Kidney epithelial cell (primary cell): ENCODE measurements around the gene ENG. TPM values are rescaled to one million over a fixed set of nuclear protein-coding genes. Genes with fewer than 3 reads are reported as not detected.
A peak's percentile ranks its signal among the peaks of the same experiment; 100 is the strongest.

Experiments used
- DNase-seq: peaks from one replicate; pipeline ENCODE4 v3.0.0-alpha.2; 2010; ENCODE audit warnings: low read depth
- H3K27me3 ChIP-seq: 2 replicates; pipeline ENCODE4 v1.6.0; 2011; ENCODE audit warnings: low read length; ENCODE audit not compliant: control insufficient read depth, insufficient read depth
- H3K36me3 ChIP-seq: 2 replicates; pipeline ENCODE4 v1.5.1; 2011; ENCODE audit warnings: low read length; ENCODE audit not compliant: control insufficient read depth, insufficient read depth
- H3K4me3 ChIP-seq: 2 replicates; pipeline ENCODE4 v1.5.1; 2011; ENCODE audit warnings: low read depth, mild to moderate bottlenecking, control low read depth, low read length
- total RNA-seq: library from RNA; depleted of rRNA; stranded (reverse); fragments of >200 nt; gene quantifications from 2 replicates; pipeline ENCODE4 v1.2.3, GENCODE V29; 2015
- TF ChIP-seq, protein P1 (sequence below): IDR thresholded peaks from 2 replicates; pipeline ENCODE4 v1.5.1; 2011; ENCODE audit warnings: mild to moderate bottlenecking, moderate library complexity, low read length, control low read depth, inconsistent platforms; ENCODE audit not compliant: insufficient read depth, poor library complexity, severe bottlenecking

Gene ENG
- total RNA-seq, 1 donor from 2014 or later: 3.4 TPM

DNA sequence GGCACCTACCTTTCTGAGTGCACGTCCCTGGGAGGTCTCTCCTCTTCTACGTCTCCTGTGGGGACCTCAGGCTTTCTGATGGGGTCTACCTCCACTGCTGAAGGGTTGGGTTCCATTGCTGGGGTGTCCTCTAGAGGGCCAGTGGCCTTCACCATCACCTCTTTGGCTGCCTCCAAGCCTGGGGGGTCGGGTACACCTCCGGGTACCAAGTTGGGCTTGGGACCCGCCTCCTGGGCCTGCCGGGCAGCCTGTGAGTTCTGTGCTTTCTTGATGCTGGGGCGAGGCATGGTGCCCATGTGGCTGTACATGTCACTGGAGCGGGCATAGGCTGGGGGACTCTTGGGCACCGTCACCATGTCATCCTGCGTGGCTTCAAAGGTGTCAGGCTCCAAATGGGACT lies 80.5 kb downstream of the ENG start:
- Histone ChIP-seq H3K27me3 (peaks cover 13% of the 10 kb centered on the region), H3K4me3 (no peak overlapping the region), H3K36me3 (no peaks in the 10 kb centered on the region)
- no peak for DNase-seq
- TF ChIP-seq, protein P1, sequence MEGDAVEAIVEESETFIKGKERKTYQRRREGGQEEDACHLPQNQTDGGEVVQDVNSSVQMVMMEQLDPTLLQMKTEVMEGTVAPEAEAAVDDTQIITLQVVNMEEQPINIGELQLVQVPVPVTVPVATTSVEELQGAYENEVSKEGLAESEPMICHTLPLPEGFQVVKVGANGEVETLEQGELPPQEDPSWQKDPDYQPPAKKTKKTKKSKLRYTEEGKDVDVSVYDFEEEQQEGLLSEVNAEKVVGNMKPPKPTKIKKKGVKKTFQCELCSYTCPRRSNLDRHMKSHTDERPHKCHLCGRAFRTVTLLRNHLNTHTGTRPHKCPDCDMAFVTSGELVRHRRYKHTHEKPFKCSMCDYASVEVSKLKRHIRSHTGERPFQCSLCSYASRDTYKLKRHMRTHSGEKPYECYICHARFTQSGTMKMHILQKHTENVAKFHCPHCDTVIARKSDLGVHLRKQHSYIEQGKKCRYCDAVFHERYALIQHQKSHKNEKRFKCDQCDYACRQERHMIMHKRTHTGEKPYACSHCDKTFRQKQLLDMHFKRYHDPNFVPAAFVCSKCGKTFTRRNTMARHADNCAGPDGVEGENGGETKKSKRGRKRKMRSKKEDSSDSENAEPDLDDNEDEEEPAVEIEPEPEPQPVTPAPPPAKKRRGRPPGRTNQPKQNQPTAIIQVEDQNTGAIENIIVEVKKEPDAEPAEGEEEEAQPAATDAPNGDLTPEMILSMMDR: no peak

- TF ChIP-seq, protein P1: no peak
- Histone ChIP-seq H3K4me3 (no peak overlapping the region), H3K27me3 (peaks cover 13% of the 10 kb centered on the region), H3K36me3 (no peaks in the 10 kb centered on the region)
- DNase-seq: no peak
Observed at GRCh38 chr9:127773272-127773671, 81.2 kb downstream of the ENG start.

- Histone ChIP-seq H3K4me3 (no peak overlapping the region), H3K36me3 (no peaks in the 10 kb centered on the region), H3K27me3 (peaks cover 13% of the 10 kb centered on the region)
- TF ChIP-seq, protein P1: no peak
- no peak for DNase-seq
Observed at GRCh38 chr9:127772603-127773002, 81.9 kb downstream of the ENG start.

DNA sequence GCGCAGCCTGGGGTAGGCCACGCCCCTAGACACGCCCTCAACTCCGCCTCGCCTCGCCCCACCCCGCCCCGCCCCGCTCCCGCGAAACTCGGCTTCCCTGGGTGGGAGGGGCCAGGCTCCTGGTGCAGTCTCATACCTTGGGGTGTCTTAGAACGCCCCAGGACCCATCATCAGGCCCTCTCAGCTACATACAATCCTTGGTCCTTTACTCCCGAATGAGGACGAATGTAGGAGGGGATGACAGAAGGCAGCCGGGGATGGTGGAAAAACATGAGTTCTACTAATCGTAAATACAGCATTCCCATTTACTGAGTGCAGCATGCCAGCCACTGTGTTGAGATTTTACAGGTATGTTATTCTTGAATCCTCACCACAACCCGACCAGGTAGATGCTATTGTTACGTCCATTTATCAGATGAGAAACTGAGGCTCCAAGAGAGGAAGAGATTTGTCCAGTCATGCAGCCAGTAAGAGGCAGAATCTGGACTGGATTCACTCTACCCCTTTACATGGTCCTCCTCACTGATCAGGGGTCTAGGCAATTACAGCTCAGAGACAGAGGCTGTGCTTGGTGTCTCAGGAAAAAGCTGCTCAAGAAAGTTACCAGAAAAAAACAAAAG lies 82.8 kb downstream of the ENG start:
- peaks cover 11% of the 10 kb centered on the region for H3K27me3 ChIP-seq
- H3K4me3 ChIP-seq: no peak overlapping the region
- TF ChIP-seq, protein P1: no peak
- H3K36me3 ChIP-seq: no peaks in the 10 kb centered on the region
- no peak for DNase-seq

DNA sequence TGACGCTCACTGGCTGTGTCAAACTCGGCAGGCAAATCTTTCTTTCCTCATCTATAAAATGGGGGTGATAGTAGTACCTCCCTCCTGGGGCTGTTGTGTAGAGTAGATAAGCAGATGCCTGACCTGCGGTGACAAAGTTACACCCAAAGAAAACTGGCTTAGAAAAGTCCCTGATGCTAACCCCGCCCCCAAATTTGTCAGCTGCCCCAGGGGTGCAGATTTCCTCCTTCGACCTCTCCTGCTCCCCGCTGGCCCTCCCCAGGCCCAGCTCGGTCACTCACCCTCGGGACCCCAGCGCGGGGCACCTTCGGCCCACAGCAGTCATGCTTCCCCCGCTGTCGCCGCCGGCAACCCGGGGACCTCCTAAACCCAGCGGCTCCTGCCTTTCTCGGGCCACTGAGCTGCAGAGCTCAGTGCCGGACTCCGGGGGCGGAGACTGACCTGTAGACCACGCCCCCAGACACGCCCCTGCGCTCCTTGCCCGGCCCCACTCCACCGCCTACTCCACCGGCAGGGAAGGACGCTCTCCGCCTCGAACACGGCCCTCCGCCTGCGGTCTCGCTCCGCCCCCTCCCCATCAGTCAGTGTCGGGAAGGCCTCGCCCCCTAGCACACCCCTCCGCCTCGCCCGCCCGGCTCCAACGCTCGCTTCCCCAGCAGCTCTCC lies 83.4 kb downstream of the ENG start:
- peak overlapping the region; percentile 41 for H3K4me3 ChIP-seq
- H3K36me3 ChIP-seq: no peaks in the 10 kb centered on the region
- TF ChIP-seq, protein P1: no peak
- H3K27me3 ChIP-seq: peaks cover 8% of the 10 kb centered on the region
- peak; percentile 77 for DNase-seq

DNA sequence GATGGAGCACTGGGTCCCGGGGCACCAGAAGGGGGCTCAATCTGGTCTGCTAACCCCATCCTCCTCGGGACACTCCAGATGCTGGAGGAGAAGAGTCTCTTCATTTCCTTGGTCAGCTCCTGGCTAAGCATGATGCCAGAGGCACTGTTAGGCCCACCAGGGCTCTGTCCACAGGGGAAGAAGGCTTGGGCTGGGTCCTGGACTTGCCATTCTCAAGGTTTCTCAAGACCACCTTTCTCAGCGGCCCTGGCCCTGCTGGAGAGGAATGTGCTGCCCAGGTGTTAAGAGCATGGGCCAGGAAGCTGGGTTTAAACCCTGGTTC lies 83.9 kb downstream of the ENG start:
- no peak for DNase-seq
- Histone ChIP-seq H3K36me3 (no peaks in the 10 kb centered on the region), H3K27me3 (peaks cover 10% of the 10 kb centered on the region), H3K4me3 (no peak overlapping the region)
- TF ChIP-seq, protein P1: no peak
